Muscle layer of duodenum (tissue), 2 donors: ENCODE results near the gene EFCAB6.
A peak's percentile ranks its signal among the peaks of the same experiment; 100 is the strongest.

Experiments used
- H3K27ac ChIP-seq: one replicate; pipeline ENCODE4 v1.7.0; 2013; ENCODE audit warnings: mild to moderate bottlenecking, low read length
- H3K27me3 ChIP-seq: one replicate; pipeline ENCODE4 v1.7.0; 2013; ENCODE audit warnings: low read depth, mild to moderate bottlenecking, control low read depth, low read length
- H3K36me3 ChIP-seq, 2 donors: one replicate each; pipeline ENCODE4 v1.7.0; 2013; ENCODE audit warnings: low read length in 2 of 2, control low read depth in 1 of 2, mild to moderate bottlenecking in 1 of 2; ENCODE audit not compliant: insufficient read depth in 2 of 2, control insufficient read depth in 1 of 2
- H3K4me1 ChIP-seq, 2 donors: one replicate each; pipeline ENCODE4 v1.7.0; 2013; ENCODE audit warnings: low read length in 2 of 2, mild to moderate bottlenecking in 2 of 2, control low read depth in 1 of 2, moderate library complexity in 1 of 2; ENCODE audit not compliant: insufficient read depth in 2 of 2, control insufficient read depth in 1 of 2
- H3K4me3 ChIP-seq, 2 donors: one replicate each; pipeline ENCODE4 v1.7.0; 2013; ENCODE audit warnings: low read length in 2 of 2, low read depth in 1 of 2, mild to moderate bottlenecking in 1 of 2
- H3K9me3 ChIP-seq, 2 donors: one replicate each; pipeline ENCODE4 v1.7.0; 2013; ENCODE audit warnings: low read length in 2 of 2, control low read depth in 1 of 2, mild to moderate bottlenecking in 1 of 2; ENCODE audit not compliant: control insufficient read depth in 1 of 2
- donor health status: healthy.

The EFCAB6 gene

GRCh38 chr22:43749473-43749872, 62.6 kb downstream of the EFCAB6 start:
- peaks cover 0 to 11% of the 10 kb centered on the region in 2 donors for H3K4me1 ChIP-seq
- no peaks in the 10 kb centered on the region for H3K9me3 ChIP-seq
- no peaks in the 10 kb centered on the region for H3K36me3 ChIP-seq
- no peak overlapping the region for H3K4me3 ChIP-seq
- no peak overlapping the region for H3K27ac ChIP-seq
- H3K27me3 ChIP-seq, result no peaks in the 10 kb centered on the region

GRCh38 chr22:43747877-43748276, 64.2 kb downstream of the EFCAB6 start:
- no peaks in the 10 kb centered on the region for H3K9me3 ChIP-seq
- H3K4me1 ChIP-seq, result peaks cover 0 to 14% of the 10 kb centered on the region in 2 donors
- H3K36me3 ChIP-seq, result no peaks in the 10 kb centered on the region
- H3K4me3 ChIP-seq, result no peak overlapping the region
- no peaks in the 10 kb centered on the region for H3K27me3 ChIP-seq
- H3K27ac ChIP-seq, result no peak overlapping the region

- Histone ChIP-seq H3K36me3 (no peaks in the 10 kb centered on the region), H3K27ac (no peak overlapping the region), H3K27me3 (no peaks in the 10 kb centered on the region), H3K4me3 (no peak overlapping the region), H3K4me1 (peaks cover 0 to 14% of the 10 kb centered on the region in 2 donors), H3K9me3 (no peaks in the 10 kb centered on the region)
Measured at GRCh38 chr22:43747058-43747457, 65.0 kb downstream of the EFCAB6 start.

- Histone ChIP-seq H3K27me3 (no peaks in the 10 kb centered on the region), H3K36me3 (no peaks in the 10 kb centered on the region), H3K27ac (no peak overlapping the region), H3K4me1 (peaks cover 0 to 14% of the 10 kb centered on the region in 2 donors), H3K9me3 (no peaks in the 10 kb centered on the region), H3K4me3 (no peak overlapping the region)
Measured at GRCh38 chr22:43745783-43746356, 66.2 kb downstream of the EFCAB6 start.

- no peaks in the 10 kb centered on the region for H3K27me3 ChIP-seq
- no peak overlapping the region for H3K4me3 ChIP-seq
- peaks cover 0 to 14% of the 10 kb centered on the region in 2 donors for H3K4me1 ChIP-seq
- no peaks in the 10 kb centered on the region for H3K36me3 ChIP-seq
- H3K27ac ChIP-seq, result no peak overlapping the region
- no peaks in the 10 kb centered on the region for H3K9me3 ChIP-seq
Measured at GRCh38 chr22:43745411-43745770, 66.7 kb downstream of the EFCAB6 start.

- H3K9me3 ChIP-seq, result no peaks in the 10 kb centered on the region
- no peak overlapping the region for H3K27ac ChIP-seq
- no peaks in the 10 kb centered on the region for H3K36me3 ChIP-seq
- H3K4me1 ChIP-seq, result peaks cover 0 to 14% of the 10 kb centered on the region in 2 donors
- no peak overlapping the region for H3K4me3 ChIP-seq
- no peaks in the 10 kb centered on the region for H3K27me3 ChIP-seq
Measured at GRCh38 chr22:43744700-43745410, 67.2 kb downstream of the EFCAB6 start.

- H3K27ac ChIP-seq, result no peak overlapping the region
- no peaks in the 10 kb centered on the region for H3K9me3 ChIP-seq
- no peak overlapping the region for H3K4me3 ChIP-seq
- H3K36me3 ChIP-seq, result no peaks in the 10 kb centered on the region
- H3K27me3 ChIP-seq, result no peaks in the 10 kb centered on the region
- peaks cover 0 to 14% of the 10 kb centered on the region in 2 donors for H3K4me1 ChIP-seq
Measured at GRCh38 chr22:43743929-43744643, 68.0 kb downstream of the EFCAB6 start.

GRCh38 chr22:43743131-43743530, 69.0 kb downstream of the EFCAB6 start:
- Histone ChIP-seq H3K9me3 (no peaks in the 10 kb centered on the region), H3K27ac (no peak overlapping the region), H3K36me3 (no peaks in the 10 kb centered on the region), H3K27me3 (no peaks in the 10 kb centered on the region), H3K4me1 (peaks cover 0 to 14% of the 10 kb centered on the region in 2 donors), H3K4me3 (no peak overlapping the region)

- no peak overlapping the region for H3K4me3 ChIP-seq
- H3K27me3 ChIP-seq, result no peaks in the 10 kb centered on the region
- no peaks in the 10 kb centered on the region for H3K36me3 ChIP-seq
- H3K27ac ChIP-seq, result no peak overlapping the region
- no peaks in the 10 kb centered on the region for H3K9me3 ChIP-seq
- H3K4me1 ChIP-seq, result peaks cover 0 to 14% of the 10 kb centered on the region in 2 donors
Measured at GRCh38 chr22:43742154-43742950, 69.8 kb downstream of the EFCAB6 start.

- Histone ChIP-seq H3K9me3 (no peaks in the 10 kb centered on the region), H3K4me3 (peak overlapping the region in 1 of 2 donors; percentile 12), H3K4me1 (peaks cover 0 to 14% of the 10 kb centered on the region in 2 donors), H3K36me3 (no peaks in the 10 kb centered on the region), H3K27me3 (no peaks in the 10 kb centered on the region), H3K27ac (no peak overlapping the region)
Measured at GRCh38 chr22:43740587-43741270, 71.4 kb downstream of the EFCAB6 start.
